Measurements from ENCODE around the gene HARBI1.
"Not testable (repeated sequence)": the region's sequence is repeated elsewhere in the genome, so short reads cannot be mapped to it uniquely, and the experiment has no call there.

The HARBI1 gene

DNA sequence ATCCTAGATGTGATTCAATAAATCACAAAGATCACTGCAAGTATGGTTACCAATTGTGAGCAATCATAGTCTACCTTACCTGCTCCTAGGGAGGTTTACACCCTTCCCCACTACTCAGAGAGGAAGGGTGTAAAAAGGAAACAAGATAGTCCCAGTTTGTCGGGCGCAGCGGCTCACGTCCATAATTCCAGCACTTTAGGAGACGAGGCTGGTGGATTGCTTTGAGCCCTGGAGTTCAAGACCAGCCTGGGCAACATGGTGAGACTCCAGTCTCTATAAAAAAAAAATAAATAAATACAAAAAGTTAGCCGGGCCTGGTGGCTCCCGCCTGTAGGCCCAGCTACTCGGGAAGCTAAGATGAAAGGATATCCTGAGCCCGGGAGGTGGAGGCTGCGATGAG, 22.2 kb downstream of the HARBI1 start:
- no peak for DNase-seq

DNA sequence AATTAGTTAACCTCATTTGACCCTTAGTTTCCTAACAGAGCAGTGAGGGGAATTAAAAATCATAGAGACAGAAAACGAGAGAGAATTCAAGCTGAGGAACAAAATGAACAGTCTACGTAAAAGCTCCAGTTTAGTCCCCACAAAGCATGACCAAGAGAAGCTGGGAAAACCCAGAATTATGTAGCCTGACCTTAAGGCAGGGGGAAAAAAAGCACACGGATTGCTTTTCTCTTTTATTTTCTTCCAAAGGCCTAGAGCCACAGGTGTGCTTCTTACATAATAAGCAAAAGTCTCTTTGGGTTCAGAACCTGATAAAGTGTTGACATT, 22.7 kb downstream of the HARBI1 start:
- no peak for DNase-seq

DNA sequence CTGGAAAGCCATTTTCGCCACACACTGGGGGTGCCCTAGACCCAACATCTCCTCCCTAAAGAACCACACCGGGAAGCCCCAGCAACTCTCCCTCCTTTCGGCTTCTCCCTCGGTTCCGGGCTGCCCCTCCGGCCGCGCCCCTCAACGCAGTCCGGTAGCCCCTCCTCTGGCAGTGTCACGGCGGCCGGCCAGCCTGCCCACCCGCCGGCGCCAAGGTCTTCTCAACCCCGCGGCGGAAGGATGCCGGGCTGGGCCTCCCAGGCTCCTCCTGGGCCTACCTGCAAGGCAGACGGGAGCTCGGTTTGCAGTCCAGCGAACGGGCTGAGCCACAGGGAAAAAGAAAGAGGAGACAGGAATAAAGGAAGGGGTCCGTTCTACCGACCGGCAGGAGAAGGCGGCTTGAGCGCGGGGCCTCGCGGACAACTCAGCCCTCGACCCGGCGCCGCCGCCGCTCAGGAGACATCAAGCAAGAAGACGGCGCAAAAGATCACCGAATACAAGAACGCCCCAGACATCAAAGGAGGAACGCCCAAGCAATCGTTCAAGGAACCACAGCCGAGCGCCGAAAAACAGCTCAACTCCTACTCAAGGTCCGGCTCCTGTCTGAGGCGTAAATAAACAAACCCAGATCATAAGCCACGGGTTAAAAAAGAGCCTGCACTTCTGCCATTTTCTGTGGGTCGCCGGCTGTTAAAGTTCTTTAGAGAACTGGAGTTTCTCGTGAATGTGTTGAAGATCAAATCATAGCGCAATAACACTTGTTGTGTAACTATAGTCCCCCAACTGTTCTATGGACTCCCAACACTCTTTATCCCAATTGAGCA, 23.3 kb downstream of the HARBI1 start, which contains the start of gene AMBRA1:
TSS of gene AMBRA1 (minus strand) at position 474 of the 824 bp plus-strand sequence. CDS start 45,643 bp downstream, outside the sequence.
- DNase-seq: peak; percentile 68

DNA sequence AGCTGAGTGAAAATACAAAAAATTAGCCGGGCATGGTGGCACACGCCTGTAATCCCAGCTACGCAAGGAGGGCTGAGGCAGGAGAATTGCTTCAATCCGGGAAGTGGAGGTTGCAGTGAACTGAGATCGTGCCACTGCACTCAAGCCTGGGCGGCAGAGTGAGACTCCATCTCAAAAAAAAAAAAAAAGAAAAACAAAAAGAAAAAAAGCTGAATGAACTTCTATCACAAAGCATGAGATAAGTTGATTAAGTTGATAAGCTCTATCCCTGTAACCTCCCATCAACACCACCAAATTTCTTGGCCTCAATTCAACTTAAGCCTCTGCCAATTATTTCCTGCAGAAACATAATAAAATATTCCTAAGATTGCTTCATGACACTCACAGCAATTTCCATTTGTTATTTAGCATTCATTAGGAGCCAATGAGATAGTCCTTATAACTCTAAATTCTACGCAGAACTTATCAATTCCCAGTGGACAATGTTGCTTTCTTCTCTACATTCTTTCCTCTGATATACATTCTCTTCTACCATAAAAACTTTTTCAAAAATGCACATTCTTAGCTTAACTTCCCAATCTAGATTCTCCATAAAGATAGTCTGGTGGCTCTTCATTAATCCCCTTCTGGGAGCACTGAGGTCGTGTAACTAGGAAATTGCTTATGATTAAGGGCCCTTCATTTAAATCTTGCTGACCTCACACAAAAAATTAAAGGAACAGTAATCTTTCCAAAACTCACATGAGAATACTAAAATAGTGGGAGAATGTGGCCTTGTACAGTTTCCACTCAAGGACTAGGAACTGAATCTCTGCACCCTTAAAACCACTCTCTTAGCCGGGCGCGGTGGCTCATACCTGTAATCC, 26.1 kb downstream of the HARBI1 start:
- DNase-seq: no peak

DNA sequence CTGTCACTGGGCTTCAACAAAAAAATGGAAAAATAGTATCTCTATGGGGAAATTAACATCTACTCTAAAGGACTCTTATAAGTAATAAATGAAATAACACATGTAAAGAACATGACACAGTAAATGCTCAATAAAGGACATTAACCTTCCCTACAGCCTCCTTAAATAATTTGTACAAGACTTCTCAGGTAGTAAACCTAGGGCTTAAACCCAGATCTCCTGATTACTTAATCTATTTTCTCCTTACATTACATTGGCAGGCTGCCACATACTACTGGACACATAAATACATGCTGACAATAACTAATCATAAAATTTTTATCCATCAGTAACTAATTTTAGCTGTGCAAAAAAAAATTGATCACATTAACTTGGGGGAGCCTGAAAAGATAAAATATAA, 28.1 kb downstream of the HARBI1 start:
- no peak for DNase-seq

DNA sequence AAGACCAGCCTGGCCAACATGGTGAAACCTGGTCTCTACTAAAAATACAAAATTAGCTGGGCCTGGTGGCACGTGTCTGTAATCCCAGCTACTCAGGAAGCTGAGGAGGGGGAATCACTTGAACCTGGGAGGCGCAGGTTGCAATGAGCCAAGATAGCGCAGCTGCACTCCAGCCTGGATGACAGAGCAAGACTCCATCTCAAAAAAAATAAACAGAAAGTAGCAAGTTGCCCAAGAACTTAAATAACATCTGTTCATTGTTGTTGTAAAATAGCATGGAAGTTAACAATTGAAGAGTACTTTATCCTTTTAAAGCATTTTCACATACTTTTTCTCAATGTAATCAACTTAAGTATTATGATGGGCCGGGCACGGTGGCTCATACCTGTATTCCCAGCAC, 28.9 kb downstream of the HARBI1 start:
- DNase-seq: no peak

DNA sequence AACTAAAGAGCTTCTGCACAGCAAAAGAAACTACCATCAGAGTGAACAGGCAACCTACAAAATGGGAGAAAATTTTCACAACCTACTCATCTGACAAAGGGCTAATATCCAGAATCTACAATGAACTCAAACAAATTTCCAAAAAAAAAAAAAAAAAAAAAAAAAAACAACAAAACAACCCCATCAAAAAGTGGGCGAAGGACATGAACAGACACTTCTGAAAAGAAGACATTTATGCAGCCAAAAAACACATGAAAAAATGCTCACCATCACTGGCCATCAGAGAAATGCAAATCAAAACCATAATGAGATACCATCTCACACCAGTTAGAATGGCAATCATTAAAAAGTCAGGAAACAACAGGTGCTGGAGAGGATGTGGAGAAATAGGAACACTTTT, 33.5 kb downstream of the HARBI1 start:
- DNase-seq: not testable (repeated sequence)

DNA sequence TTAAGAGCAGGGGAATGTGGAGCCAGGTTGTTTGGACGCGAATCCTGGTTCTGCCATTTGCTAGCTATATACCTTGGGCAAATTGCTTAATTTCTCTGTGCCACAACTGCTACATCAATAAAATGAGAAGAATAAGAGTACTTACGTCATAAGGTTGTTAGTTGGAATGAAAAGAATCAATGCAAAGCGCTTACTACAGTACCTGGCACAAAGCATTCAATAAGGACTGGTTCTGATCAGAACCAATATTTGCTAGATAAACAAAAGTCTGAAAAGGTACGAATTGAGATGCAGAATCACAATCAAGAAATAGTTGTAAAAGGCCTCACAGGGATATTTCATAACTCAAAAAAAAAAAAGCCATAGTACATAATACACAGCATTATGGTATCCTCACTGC, 34.4 kb downstream of the HARBI1 start:
- no peak for DNase-seq

DNA sequence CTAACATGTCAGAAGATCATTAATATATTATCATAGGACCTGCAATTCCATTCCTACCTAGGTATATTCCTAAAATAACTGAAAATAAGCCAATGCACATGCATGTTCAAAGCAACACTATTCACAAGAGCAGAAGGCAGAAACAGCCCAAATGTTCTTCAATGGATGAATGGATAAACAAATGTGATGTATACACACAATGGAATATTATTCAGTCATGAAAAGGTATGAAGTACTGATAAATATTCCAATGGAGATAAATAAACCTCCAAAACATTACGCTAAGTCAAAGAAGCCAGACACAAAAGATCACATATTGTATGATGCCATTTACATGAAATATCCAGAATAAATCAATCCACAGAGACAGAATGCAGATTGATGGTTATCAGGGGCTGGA, 40.0 kb downstream of the HARBI1 start:
- no peak for DNase-seq

DNA sequence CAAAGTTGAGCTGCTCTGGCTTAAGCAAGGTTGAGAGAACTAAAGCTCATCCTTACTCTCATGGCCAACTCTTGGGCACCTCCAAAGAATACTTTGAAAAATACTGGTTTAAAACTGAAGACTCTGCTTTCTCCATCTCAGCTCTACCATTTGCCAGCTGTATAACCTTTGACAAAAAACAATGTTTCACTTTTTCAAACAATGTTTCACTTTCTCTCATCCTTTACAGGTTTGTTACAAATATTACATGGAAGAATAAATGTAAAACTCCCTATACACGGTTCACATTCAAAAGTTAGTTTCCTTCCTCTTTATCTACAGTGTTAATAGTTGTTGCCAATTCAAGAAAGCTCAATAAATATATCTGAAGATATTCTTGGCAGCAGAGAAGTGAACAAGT, 42.4 kb downstream of the HARBI1 start:
- no peak for DNase-seq

DNA sequence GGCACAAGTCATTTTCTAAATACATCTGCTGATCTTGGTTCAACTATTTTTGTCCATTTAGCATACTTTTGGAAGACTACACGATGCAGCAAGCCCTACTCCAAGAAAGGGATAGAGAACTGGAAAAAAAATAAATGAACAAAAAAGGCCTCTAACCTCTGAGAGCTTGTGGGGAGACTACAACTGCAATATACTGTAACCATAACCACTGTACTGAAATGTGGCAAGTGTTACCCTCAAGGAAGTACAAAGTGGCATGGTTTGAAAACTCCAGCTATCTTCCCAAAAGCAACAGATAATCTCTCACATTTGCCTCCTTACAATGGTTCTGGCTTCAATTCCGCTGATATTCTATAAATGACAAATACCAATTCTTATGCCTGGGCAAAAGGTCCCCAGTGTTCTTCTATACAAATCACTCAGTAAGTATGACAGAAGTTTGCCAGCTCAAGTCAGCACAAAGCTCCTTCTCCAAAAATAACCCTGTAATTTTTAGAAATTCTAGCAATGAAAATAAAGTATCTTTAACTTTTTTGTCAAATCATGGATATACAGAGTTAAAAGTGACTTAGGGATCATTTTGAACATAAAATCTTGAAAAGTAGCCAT, 46.1 kb downstream of the HARBI1 start:
- DNase-seq: no peak

DNA sequence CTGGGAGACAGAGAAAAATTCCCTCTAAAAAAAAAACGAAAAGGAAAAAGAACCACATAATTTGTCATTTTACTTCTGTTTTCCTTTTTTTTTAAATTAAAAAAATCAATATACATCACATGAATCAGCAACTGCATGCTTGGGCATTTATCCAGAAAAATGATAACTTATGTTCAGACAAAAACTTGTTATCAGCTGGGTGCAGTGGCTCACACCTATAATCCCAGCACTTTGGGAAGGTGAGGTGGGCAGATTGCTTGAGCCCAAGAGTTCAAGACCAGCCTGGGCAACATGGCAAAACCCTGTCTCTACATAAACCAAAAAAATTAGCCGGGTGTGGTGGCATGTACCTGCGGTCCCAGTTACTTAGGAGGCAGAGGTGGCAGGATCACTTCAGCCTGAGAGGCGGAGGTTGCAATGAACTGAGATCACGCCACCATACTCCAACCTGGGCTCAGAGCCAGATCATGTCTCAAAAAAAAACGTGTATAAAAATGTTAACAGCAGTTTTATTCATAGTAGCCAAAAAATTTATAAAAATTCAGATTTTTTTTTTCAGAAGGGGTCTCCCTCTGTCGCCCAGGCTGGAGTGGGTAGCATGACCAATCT, 51.7 kb downstream of the HARBI1 start:
- no peak for DNase-seq

DNA sequence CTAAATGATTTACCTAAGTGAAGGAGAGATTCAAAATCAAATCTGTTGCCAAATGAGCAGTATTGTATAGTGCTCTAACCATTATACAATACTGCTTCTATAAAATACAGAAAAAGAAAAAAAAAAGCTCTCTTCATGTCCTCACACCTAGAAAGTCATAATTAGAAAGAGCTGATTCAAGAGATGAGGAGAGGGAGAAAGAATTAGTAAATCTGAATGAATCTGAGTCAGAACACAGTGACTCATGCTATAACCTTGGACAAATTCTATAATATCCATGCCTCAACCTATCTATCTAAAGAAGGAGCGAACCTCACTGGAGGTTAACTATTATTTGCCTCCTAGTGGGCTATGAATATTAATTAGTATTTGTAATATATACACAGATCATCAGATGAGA, 52.6 kb downstream of the HARBI1 start:
- no peak for DNase-seq

DNA sequence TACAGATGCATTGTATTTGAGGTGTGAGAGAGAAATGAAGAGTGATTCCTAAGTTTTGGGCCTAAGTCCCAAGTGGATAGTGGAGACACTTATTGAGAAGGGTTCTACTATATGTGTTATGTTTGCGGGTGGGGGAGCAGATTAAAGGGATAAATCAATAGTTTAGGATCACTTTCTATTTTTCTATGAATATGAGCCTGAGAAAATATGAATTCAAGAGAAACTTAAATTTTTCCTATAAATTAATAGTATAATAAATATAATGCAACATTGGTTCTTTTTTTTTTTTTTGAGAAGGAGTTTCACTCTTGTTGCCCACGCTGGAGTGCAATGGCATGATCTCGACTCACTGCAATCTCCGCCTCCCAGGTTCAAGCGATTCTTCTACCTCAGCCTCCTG, 54.5 kb downstream of the HARBI1 start:
- DNase-seq: no peak

DNA sequence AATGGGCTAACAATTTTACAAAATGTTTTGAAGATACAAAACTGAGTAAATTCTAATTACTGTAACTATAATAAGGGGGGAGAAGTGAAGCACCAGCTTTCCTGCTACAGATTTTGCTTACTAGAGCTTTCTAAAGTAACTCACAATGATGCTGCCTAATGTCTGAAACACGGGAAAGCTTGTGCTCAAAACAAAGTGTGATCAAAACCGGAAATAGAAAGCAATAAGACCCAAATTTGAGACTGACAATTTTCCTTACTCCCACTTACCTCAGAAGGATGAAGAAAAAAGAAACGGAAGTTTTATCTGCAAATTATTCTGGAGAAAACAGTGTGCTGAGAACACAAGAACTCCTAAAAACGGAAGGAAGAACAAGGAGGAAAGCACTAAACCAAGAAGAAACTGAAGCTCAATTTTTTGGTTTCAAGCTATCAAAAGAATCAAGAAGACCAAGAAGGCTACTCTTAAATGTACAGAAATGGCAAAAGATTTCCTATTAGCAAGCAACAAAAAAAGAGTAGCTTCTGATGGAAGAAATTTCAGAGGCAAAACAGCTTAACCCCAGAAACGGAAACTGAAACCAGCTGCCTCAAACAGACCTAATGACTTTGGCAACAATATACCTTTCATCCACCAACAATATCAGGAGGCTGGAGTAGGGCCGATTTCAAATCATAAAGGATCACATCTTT, 56.6 kb downstream of the HARBI1 start:
- DNase-seq: no peak

DNA sequence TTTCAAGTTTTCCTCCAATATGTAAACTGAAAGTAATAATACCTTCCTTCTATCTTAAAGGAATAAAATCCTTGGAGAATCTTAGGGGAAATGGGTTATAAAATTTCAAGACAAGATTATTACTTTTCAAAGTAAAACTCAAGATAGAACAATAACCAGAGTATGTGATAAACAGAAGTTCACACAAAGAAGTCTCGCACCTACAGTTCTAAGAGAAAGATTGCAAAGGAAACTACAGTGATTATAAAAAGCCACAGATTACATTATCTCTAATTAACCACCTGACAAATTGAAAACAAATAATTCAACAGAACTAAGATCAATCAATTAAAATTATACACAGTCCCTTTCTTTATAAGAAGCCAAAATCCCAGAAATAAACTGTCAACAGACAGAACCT, 57.2 kb downstream of the HARBI1 start:
- DNase-seq: no peak

DNA sequence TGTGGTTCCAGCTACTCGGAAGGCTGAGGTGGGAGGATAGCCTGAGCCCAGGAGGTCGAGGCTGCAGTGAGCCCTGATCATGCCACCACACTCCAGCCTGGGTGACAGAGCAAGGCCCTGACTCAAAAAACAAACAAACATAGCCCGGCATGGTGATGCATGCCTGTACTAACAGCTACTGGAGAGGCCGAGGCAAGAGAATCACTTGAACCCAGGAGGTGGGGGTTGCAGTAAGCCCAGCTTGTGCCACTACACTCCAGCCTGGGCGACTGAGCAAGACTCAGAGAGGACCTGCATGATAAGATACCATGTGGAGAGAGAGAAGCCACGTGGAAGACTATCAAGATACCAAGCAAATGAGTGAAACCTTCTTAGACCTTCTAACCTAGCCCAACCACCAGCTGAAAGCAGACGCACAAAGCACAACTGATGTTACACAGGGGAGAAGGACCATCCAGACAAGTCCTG, 59.3 kb downstream of the HARBI1 start:
- DNase-seq: no peak

DNA sequence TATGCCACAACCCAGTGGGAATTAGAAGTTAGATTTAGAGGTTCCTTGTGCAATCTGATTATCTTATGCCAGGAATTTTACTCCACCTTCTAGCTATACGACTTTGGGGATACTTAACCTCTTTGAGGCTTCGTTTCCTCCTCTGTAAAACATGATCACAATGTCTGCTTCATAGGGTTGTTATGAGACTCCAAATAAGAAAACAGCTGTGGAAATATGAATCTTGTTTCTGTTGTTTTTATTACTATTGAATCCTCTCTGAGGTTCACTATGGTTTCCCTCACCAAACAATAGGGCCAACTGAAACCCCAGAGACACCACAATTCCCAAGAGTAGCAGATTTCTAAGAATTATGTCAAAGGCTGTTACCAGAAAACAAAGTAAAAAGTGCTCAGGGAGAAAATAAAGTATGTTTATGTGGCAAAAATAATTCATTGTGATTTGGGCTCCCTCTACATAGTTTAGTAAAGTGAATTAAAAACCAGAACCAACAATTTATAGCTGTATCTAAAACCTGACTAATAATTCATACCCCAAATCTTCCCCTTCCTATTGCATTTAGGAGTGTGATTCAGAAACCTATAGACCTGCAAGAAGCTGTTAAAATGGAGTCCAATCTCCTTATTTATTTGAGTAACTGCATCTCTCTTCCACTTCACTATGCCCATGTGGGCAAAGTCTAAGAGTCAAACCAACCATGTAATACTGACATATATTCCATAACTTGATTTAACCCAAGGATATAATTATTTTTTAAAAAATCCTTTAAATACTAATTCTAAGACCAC, 61.6 kb downstream of the HARBI1 start:
- DNase-seq: no peak

DNA sequence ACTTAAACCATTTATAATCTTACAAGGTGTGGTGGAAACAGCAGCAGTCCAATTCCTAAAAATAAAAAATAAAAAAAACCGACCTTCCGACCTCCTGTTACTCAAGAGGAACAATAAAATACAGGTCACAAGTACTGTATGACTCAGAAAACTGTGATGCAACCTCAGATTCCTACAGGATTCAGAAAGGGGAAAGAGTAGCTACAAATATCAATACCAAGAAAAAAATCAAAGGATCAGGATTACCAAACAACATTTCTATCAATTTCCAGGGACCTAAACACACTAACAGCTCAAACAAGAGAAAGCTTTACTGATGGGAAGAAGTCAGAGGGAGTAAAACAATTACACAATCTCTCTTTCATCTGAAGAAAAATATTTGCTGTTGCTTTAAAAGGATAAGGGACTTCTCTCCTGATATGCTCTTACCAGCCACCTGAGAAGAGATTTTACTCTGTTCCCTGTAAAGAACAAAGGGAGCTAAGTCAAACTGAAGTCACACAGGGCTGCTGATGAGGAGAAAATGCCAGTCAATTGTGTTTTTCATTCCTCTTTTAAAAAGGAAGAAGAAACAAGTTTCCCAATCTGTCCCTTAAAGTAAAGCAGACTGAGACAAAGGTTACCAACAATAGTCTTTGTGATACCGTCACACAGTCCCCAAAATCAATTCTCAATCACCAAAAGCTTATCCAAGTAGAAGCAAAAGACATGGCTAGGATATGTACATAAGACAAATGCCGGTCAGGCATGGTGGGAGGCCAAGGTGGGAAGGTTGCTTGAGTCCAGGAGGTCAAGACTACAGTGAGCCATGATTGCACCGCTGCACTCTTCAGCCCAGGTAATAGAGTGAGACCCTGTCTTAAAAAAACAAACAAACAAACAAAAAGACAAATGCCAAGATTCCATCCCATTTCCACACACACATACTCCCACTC, 62.5 kb downstream of the HARBI1 start:
- DNase-seq: no peak

DNA sequence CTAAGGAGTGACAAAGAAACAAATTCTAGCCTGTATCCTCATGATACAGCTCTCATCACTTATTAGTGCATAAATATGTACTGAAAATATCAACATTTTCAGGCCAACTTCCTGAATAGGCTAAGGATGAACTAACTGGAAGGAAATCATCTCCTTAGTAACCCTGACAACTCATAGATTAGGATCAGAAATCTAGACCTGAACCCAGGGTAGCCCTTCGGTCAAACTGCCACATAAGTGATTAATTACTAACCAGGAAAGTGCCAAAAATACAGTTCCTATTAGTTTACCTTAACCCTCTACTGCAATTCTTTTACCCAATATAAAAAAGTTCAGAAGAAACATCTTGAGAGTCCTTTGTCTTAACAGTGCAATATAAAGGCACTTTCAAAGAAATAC, 63.2 kb downstream of the HARBI1 start:
- no peak for DNase-seq
